H9 (cell line): ENCODE measurements around the gene GFY. TPM values are rescaled to one million over a fixed set of nuclear protein-coding genes. Genes with fewer than 3 reads are reported as not detected.

ENCODE experiments used
- DNase-seq: peaks from one replicate; pipeline ENCODE4 v3.0.0-alpha.2; 2017
- H2AFZ ChIP-seq: one replicate; pipeline ENCODE4 v1.6.1; 2013; ENCODE audit warnings: mild to moderate bottlenecking, low read length, control low read depth, moderate library complexity
- H2AK5ac ChIP-seq: 2 replicates; pipeline ENCODE4 v1.6.1; 2013; ENCODE audit warnings: low read length, control low read depth, mixed read lengths; ENCODE audit not compliant: insufficient read length
- H2BK120ac ChIP-seq: one replicate; pipeline ENCODE4 v1.6.1; 2013; ENCODE audit warnings: low read depth, mild to moderate bottlenecking, low read length, control low read depth, inconsistent platforms; ENCODE audit not compliant: poor library complexity, severe bottlenecking
- H2BK12ac ChIP-seq: 2 replicates; pipeline ENCODE4 v1.6.1; 2013; ENCODE audit warnings: low read length, control low read depth, mixed read lengths, low read depth; ENCODE audit not compliant: insufficient read length
- H2BK15ac ChIP-seq: 2 replicates; pipeline ENCODE4 v1.6.1; 2013; ENCODE audit warnings: low read depth, low read length, control low read depth
- H2BK20ac ChIP-seq: one replicate; pipeline ENCODE4 v1.6.1; 2013; ENCODE audit warnings: low read depth, mild to moderate bottlenecking, low read length, control low read depth, inconsistent platforms; ENCODE audit not compliant: poor library complexity, severe bottlenecking
- H2BK5ac ChIP-seq: 2 replicates; pipeline ENCODE4 v1.6.1; 2013; ENCODE audit warnings: low read length, control low read depth, mixed read lengths; ENCODE audit not compliant: insufficient read length
- H3K14ac ChIP-seq: 2 replicates; pipeline ENCODE4 v1.6.1; 2013; ENCODE audit warnings: low read length, control low read depth; ENCODE audit not compliant: insufficient read depth
- H3K18ac ChIP-seq: 2 replicates; pipeline ENCODE4 v1.6.1; 2013; ENCODE audit warnings: low read depth, mild to moderate bottlenecking, mixed read lengths, low read length, control low read depth; ENCODE audit not compliant: insufficient read length
- H3K23ac ChIP-seq: 2 replicates; pipeline ENCODE4 v1.6.1; 2013; ENCODE audit warnings: low read length, control low read depth, mixed read lengths, low read depth; ENCODE audit not compliant: insufficient read length
- H3K23me2 ChIP-seq: 2 replicates; pipeline ENCODE4 v1.6.1; 2013; ENCODE audit warnings: low read depth, mild to moderate bottlenecking, mixed read lengths, low read length, control low read depth; ENCODE audit not compliant: insufficient read length, poor library complexity, severe bottlenecking
- H3K27ac ChIP-seq: 2 replicates; pipeline ENCODE4 v1.5.1; 2013; ENCODE audit warnings: low read length, control low read depth, mixed read lengths, low read depth; ENCODE audit not compliant: insufficient read length
- H3K27me3 ChIP-seq: 2 replicates; pipeline ENCODE4 v1.6.1; 2013; ENCODE audit warnings: low read length, control low read depth, inconsistent platforms; ENCODE audit not compliant: insufficient read depth
- H3K4ac ChIP-seq: 2 replicates; pipeline ENCODE4 v1.6.1; 2013; ENCODE audit warnings: low read depth, mild to moderate bottlenecking, control low read depth, inconsistent platforms, low read length, moderate library complexity
- H3K4me1 ChIP-seq: 2 replicates; pipeline ENCODE4 v1.6.1; 2013; ENCODE audit warnings: low read length, control low read depth, inconsistent platforms; ENCODE audit not compliant: insufficient read depth
- H3K4me2 ChIP-seq: 2 replicates; pipeline ENCODE4 v1.6.1; 2013; ENCODE audit warnings: low read length, control low read depth, mixed read lengths; ENCODE audit not compliant: insufficient read length, insufficient read depth
- H3K56ac ChIP-seq: 2 replicates; pipeline ENCODE4 v1.6.1; 2013; ENCODE audit warnings: low read depth, mild to moderate bottlenecking, mixed read lengths, low read length, control low read depth; ENCODE audit not compliant: insufficient read length
- H3K79me1 ChIP-seq: 2 replicates; pipeline ENCODE4 v1.6.1; 2013; ENCODE audit warnings: low read depth, mild to moderate bottlenecking, moderate library complexity, low read length, control low read depth, inconsistent platforms; ENCODE audit not compliant: insufficient read depth, poor library complexity, severe bottlenecking
- H3K79me2 ChIP-seq: 2 replicates; pipeline ENCODE4 v1.6.1; 2013; ENCODE audit warnings: low read length, control low read depth, inconsistent platforms; ENCODE audit not compliant: insufficient read depth
- H3K9ac ChIP-seq: 2 replicates; pipeline ENCODE4 v1.6.1; 2013; ENCODE audit warnings: low read length, control low read depth, mixed read lengths; ENCODE audit not compliant: insufficient read length; ENCODE audit errors: extremely low read depth
- H3K9me3 ChIP-seq: one replicate; pipeline ENCODE4 v1.6.1; 2013; ENCODE audit warnings: low read depth, low read length, inconsistent platforms; ENCODE audit not compliant: control insufficient read depth
- H3T11ph ChIP-seq: one replicate; pipeline ENCODE4 v1.6.1; 2013; ENCODE audit warnings: mild to moderate bottlenecking, low read length, control low read depth, inconsistent platforms
- H4K20me1 ChIP-seq: one replicate; pipeline ENCODE4 v1.6.1; 2013; ENCODE audit not compliant: control insufficient read depth, insufficient read length, insufficient read depth
- H4K5ac ChIP-seq: 2 replicates; pipeline ENCODE4 v1.6.1; 2013; ENCODE audit warnings: low read depth, mild to moderate bottlenecking, mixed read lengths, low read length, control low read depth; ENCODE audit not compliant: insufficient read length
- H4K8ac ChIP-seq: replicated peaks from 2 replicates; pipeline ENCODE4 v1.6.1; 2013; ENCODE audit warnings: low read length, control low read depth, mixed read lengths, low read depth; ENCODE audit not compliant: insufficient read length
- H4K91ac ChIP-seq: 2 replicates; pipeline ENCODE4 v1.6.1; 2013; ENCODE audit warnings: low read depth, mild to moderate bottlenecking, moderate library complexity, mixed read lengths, low read length, control low read depth; ENCODE audit not compliant: insufficient read length
- H3K27ac Mint-ChIP-seq, 3 experiments: 2 replicates in 2 of 3; 3 replicates in 1 of 3; pipeline ENCODE4 v1.8.0; 2020 to 2021; ENCODE audit warnings: mixed read lengths in 3 of 3, mild to moderate bottlenecking in 1 of 3, moderate library complexity in 1 of 3
- H3K27me3 Mint-ChIP-seq: 2 replicates; pipeline ENCODE4 v1.8.0; 2021; ENCODE audit warnings: low read depth, mild to moderate bottlenecking, moderate library complexity, mixed read lengths
- H3K36me3 Mint-ChIP-seq, 3 experiments: 2 replicates in 2 of 3; 3 replicates in 1 of 3; pipeline ENCODE4 v1.8.0; 2020 to 2021; ENCODE audit warnings: low read depth in 3 of 3, mixed read lengths in 3 of 3; ENCODE audit not compliant: insufficient read depth in 1 of 3
- H3K4me1 Mint-ChIP-seq, 2 experiments: 2 replicates each; pipeline ENCODE4 v1.8.0; 2020; ENCODE audit warnings: mixed read lengths in 2 of 2
- H3K4me3 Mint-ChIP-seq, 2 experiments: 2 replicates in 1 of 2; 3 replicates in 1 of 2; pipeline ENCODE4 v1.8.0; 2020 to 2021; ENCODE audit warnings: mild to moderate bottlenecking in 2 of 2, mixed read lengths in 2 of 2, moderate library complexity in 1 of 2
- H3K9me3 Mint-ChIP-seq, 2 experiments: 2 replicates in 1 of 2; 3 replicates in 1 of 2; pipeline ENCODE4 v1.8.0; 2020; ENCODE audit warnings: mild to moderate bottlenecking in 2 of 2, mixed read lengths in 2 of 2, moderate library complexity in 1 of 2
- CTCF ChIP-seq: fragments of 200-600 bp; sonication (generic); conservative IDR thresholded peaks from 3 replicates; pipeline ENCODE4 v1.8.0; 2021; ENCODE audit warnings: antibody characterized with exemption, mild to moderate bottlenecking
- WGBS: extraction: QIAGEN DNeasy Blood & Tissue Kit; methylation state at CpG from one replicate; pipeline ENCODE4 v1.1.7; 2013; ENCODE audit warnings: missing lambda C conversion rate, low lambda C conversion rate, mixed read lengths; ENCODE audit not compliant: insufficient read length; ENCODE audit errors: extremely low coverage; 5-methylcytosine and 5-hydroxymethylcytosine counted together
- total RNA-seq: library from RNA; stranded (reverse); gene quantifications from 2 replicates; pipeline ENCODE4 v1.2.1, GENCODE V29; 2021

GFY gene
- total RNA-seq, 1 experiment from 2014 or later, result 1.3 TPM

GRCh38 chr19:49440439-49441209, 15.4 kb downstream of the GFY start:
- H3K56ac ChIP-seq, result no peak overlapping the region
- no peak overlapping the region for H3K27ac ChIP-seq
- H4K20me1 ChIP-seq, result no peaks in the 10 kb centered on the region
- H2BK15ac ChIP-seq, result no peak overlapping the region
- no peak for TF ChIP-seq CTCF
- DNase-seq, result no peak
- H3K9me3 Mint-ChIP-seq, result peaks cover 0 to 3% of the 10 kb centered on the region in 2 experiments; a peak in 2 of 5 replicates
- H2AFZ ChIP-seq, result no peak overlapping the region
- H4K5ac ChIP-seq, result no peak overlapping the region
- no peak overlapping the region for H2BK5ac ChIP-seq
- H3K23me2 ChIP-seq, result peaks cover 21% of the 10 kb centered on the region
- WGBS, result no CpG with 5 or more reads among the region's 19 CpGs
- peaks cover 34% of the 10 kb centered on the region; the same call in 1 of the 2 replicates for H3K27me3 ChIP-seq
- no peak overlapping the region for H2BK12ac ChIP-seq
- no peak overlapping the region for H4K91ac ChIP-seq
- peaks cover 25 to 47% of the 10 kb centered on the region in 2 experiments for H3K4me1 Mint-ChIP-seq
- H2BK120ac ChIP-seq, result no peak overlapping the region
- H3K79me1 ChIP-seq, result no peaks in the 10 kb centered on the region
- no peak overlapping the region for H3K9ac ChIP-seq
- no peak overlapping the region for H2AK5ac ChIP-seq
- no peaks in the 10 kb centered on the region for H3K4me1 ChIP-seq
- no peak overlapping the region for H3K23ac ChIP-seq
- no peak overlapping the region for H2BK20ac ChIP-seq
- H3K4me2 ChIP-seq, result peak overlapping the region; percentile 83
- no peak overlapping the region for H3T11ph ChIP-seq
- no peak overlapping the region for H3K4ac ChIP-seq
- peaks cover 0 to 2% (median 0%) of the 10 kb centered on the region in 3 experiments; a peak in 1 of 7 replicates for H3K36me3 Mint-ChIP-seq
- H3K4me3 Mint-ChIP-seq, result peak overlapping the region; percentile 52 to 84
- H3K9me3 ChIP-seq, result no peaks in the 10 kb centered on the region
- no peak overlapping the region for H3K14ac ChIP-seq
- H3K18ac ChIP-seq, result no peak overlapping the region
- no peak overlapping the region for H4K8ac ChIP-seq
- H3K27me3 Mint-ChIP-seq, result peaks cover 63% of the 10 kb centered on the region
- no peaks in the 10 kb centered on the region for H3K79me2 ChIP-seq
- no peak overlapping the region for H3K27ac Mint-ChIP-seq
